Measurements from ENCODE around the gene PODXL.
"Not testable (repeated sequence)": the region's sequence is repeated elsewhere in the genome, so short reads cannot be mapped to it uniquely, and the experiment has no call there.

PODXL gene

DNA sequence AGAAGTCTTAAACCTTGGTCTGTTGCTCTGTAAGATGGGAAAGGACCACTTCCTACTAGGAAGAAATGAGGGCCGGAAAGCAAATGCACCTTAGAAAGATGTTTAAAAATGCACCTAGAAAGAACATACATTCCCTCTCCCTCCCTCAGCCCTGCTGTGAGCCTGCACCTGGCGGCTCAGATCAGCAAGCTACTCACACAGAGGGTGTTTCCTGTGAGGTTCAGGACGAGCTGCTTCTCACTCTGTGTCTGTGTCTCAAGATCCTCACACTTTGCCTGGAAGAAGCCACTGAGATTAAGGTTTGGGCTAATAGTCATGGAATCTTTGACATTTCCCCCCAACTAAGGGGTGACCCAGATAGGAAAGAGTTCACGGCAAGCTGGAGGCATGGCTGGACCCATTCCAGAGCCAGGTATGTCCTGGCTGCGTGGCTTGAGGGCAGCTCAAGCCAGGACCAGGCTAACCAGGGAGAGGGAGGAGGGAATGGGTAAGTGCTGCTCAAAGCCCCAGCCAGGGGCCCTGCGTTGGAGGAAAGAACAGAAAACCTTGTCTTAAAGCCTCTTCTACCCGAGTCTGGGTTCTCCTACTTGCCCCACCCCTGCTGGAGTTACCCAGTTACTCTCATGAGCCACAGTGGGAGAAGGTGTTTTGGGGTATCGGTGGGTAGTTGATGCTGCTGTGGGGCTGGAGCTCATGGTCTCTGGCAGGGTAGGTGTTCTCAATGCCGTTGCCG is 47.5 kb downstream of the PODXL start:
- no peak for DNase-seq

DNA sequence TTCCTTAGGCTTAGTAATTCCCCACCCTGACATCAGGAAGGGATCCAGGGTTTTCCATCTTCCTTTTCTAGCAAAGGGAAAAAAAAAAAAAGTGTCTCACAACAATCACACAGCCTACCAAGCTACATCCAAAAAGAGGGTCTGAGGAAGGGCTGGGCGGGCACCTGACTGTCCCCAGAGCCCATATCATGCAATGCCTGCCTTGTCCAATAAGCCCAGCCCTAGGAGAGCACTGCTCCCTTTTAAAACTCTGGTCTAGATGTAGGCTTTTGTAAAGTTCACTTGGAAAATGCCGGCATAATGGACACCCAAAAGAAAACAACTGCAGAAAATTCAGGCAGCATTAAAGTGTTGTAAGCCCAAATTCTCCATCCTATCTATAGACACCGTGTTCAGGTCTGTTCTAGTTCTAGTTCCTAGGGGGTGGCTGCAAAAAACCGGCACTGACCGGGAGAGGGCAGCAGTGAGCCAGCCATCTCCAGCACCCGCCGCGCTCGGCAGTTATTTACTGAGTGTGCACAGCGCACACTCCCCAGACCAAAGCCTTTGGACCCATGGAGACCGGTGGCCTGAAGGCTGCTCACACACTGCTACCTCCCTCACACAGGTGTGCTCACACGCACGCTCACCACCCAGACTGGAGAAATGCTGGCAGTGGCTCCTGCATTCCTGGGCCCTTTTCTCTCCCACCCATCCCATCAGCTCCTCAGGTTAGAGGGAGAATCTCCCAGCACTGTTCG is 48.7 kb downstream of the PODXL start:
- DNase-seq = peak; percentile 60

DNA sequence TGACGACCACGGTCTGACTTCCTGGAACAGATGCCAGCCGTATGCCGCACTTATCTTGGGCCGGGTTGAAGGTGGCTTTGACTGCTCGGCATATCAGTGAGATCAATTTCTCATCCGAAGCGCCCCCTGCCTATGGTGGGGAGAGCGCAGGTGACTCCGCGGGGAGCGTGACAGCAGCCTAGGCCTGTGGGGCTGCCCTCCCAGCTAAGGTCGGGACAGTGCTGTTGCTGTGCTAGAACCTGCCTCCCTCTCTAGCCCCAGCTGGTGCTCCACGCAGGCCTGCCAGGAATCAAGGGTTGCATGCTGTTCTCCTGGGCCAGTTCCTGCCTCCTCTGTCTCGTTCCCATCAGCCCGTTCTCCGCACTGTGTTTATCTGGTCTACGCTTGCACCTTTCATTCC is 49.8 kb downstream of the PODXL start:
- no peak for DNase-seq

DNA sequence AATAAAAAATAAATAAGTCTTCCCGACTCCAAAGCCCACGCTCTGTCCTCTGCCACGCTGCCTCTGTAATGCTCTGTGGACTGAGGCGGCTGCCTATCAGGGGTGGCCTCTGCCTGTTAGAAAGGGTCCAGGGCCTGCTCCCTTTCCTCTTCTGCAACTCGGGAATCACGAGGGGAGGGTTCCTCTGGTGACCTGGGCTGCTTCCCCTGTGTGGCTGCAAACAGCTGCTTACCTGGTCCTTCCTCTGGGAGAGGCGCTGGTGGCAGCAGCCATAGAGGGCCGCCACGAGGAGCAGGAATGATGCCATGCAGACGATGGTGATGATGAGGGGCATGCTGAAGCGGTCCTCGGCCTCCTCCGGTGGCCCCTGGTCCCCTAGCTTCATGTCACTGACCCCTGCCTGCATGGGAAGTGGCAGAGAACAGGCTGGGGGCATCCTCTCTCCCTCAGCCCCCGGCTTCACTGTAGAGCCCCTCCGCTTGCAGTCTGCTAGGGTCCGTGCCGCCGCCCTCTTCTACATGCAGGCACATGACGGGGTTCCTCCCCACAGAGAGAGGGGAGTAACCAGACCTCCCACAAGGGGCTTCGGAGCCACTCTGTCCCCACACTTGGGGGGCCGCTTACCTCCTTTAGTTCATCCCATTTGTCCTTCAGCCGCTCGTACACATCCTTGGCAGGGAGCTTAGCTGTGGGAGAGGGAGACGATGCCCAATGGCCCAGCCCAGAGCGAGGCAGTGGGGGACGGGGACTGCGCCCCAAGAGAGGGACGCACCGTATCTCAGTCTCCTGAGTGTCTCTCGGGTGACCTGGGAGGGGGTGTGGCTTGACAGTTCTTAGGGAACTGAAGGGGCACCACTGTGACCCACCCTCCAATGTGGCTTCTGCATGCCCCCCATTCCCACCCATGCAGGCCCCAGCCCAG is 50.5 kb downstream of the PODXL start:
- no peak for DNase-seq

DNA sequence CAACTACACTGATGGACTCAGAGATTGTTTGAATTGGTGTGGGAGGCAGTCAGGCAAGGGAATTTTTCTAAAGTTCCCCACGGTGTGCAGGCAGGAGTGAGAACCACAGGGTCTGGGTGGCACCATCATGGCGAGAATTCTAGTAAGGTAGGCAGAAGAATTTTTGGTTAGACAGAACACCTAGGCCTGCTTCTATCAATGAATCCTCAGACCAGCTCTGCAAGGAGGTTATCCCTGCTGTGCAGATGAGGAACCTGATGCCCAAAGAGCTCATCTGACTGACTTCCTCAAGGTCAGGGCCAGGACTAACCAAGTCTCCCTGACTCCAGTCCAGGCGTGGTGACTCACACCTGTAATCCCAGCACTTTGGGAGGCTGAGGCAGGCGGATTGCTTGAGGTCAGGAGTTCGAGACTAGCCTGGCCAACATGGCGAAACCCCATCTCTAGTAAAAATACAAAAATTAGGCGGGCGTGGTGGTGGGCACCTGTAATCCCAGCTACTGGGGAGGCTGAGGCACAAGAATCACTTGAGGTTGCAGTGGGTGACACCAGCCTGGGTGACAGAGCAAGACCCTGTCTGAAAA is 51.3 kb downstream of the PODXL start:
- not testable (repeated sequence) for DNase-seq

DNA sequence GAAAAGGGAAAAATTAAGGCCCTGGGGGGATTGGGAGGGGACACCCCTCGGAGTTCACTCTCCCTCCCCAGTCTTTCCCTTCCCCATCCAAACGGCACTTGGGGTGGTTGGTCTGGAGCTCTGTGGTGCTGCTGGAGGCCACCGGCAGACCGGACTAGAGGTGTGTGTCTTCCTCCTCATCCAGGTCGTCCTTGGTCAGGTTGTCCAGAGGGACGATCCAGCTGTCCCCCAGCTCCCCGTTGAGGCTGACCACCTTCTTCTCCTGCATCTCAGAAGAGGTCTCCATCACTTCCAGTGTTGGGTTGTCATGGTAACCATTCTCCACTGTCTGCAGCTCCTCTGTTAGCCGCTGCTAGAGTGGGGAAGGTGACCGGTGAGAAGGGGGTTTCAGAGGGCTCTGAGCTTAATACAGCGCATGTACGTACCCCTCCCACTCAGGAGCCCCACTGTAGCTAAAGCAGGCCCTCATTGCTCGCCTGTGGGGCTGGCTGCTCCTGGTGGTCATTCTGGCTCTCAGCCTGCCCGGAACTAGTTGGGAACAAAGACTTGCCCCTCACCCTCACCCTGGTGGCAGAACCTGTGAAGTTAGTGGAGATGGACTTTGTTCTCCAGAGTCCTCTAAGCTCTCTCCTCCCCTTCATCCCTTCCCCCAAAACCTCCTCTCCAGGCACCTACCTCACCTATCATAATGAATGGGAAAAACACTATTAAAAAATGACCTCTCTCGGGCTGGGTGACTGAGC is 52.1 kb downstream of the PODXL start:
- no peak for DNase-seq

DNA sequence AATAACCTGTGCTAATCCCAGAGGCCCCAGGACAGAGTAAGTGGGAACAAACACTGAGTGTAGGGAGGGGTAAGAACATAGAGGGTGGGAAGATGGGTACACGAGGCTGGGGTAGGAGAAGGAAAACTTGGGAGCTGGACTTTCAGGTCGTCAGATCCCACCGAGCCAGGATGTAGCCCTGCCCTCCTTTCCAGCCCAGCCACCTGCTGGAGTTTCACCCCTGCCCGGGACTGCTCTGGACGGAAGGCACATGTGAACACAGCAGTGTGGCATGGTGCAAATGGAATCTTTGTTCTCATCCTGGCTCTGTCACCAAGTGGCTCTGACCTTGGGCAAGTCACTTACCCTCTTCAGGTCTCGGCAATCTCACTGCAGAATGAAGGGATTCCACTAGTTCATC is 52.8 kb downstream of the PODXL start:
- DNase-seq = no peak

DNA sequence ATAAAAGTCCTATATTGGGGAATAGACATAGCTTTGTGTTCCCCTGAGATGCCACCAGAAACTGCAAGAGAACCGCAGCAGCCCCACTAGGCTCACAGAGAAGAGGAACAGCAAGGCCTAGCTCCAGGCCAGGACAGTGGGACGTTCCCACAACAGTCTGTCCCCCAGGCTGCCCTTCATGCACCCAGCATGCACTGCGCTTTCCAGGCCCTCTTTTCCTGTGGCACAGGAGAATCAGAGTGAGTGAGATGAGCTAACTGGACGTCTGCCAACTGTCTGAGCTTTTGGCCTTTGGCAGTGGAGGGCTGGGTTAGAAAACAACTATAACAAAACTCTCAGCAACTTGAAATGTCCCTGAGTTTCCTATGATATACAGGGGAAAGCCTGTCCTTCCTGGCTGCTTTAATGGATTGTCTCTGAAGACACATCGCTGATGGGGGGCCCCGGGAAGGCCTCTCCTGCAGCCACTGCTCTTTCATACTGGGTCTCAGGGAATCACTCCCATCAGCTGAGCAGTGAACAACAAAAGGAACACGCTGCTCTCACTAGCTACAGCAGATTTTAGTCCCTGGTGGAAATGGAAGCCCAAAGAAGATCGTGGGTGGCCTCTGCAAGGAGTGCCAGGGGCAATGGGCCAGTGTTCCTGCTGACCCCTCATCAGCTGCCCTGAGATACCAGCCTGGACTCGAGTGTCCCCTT is 53.5 kb downstream of the PODXL start:
- DNase-seq = peak; percentile 57

DNA sequence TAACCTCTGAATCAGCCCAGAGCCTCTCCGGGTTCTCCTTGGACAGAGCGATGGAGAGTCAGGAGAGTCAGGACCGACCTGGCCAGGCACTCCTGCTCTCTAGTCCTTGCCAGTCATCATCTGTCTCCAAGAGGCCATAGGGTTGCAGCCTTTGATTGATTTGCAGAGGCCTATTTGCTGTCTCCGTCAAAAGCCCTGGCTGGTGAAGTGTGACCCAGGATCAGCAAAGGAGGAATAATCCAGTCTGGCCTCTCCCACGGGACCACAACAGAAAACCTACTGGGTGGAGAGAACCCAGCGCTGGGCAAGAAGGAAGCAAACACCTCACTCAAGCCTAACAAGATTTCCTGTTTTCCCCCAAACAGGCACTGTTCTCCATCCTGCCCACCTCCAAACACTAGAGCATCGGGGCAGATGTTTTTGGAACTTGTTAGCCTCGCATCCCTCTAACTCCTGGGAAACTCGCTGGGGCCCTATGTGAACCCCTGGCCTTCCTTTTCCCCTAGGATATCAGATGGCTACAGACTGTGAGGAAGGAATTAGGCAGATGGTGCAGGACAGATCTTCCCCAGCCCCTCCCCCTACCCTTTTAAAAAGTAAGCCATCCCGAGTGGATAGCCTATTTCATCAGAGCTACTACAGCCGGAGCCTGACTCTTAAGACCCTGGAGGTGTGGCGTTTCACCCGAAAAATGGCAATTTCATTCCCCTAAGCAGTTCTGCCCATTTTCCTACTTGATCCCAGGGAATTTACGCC is 54.3 kb downstream of the PODXL start:
- no peak for DNase-seq

DNA sequence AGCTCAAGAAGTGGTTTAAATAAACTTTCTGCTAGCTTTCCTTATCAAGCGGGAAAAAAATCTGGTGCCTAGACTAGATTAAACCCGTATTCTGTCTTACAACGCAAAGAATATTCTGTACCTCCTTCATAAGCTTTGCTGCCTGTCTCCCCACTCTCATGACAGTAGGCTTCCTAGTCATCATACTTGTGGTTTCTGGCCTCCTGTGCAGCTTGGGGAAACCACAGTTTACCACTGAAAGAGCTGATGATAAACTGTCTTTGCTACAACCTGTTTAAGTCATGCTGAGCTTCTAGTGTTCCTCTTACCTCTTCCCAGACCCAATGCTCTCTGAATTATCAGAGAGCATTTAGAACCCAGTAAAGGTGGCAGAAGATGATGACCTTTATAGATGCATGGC is 55.0 kb downstream of the PODXL start:
- DNase-seq = peak; percentile 76

DNA sequence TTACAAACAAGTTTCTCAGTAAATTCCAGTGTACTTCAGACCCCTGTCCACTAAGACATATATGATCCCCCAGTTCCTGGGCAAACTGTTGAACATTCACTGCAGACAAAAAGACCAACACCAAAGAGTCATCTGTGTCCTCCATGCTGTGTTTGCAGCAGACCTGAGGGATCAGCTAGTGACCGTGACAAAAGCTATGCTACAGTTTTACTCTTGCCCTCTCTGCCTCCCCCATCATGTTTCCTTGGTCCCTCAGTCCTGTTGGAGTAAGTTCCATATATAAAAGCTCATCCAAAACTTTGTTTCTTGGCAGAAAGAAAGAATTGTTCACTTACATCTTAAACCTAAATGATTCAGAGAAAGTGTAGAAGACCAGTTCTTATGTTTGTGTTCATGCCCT is 56.1 kb downstream of the PODXL start:
- no peak for DNase-seq

DNA sequence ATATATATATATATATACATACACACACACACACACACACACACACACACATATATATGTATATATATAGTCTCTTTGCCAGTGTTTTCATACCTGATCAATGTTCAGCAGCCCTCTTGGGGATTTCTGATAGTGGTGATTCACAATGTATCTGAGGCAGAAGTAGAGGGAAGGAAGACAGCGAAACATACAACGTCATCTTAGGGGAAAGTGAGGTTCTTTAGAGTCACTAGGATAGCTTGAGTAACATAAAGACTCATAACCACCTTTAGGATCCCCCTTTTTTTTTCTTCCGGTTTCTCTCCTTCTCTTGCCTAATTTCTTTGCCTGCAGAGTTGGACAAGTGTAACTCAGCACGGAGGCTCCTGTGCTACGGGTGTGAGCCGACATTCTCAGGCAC is 56.6 kb downstream of the PODXL start:
- DNase-seq = no peak

DNA sequence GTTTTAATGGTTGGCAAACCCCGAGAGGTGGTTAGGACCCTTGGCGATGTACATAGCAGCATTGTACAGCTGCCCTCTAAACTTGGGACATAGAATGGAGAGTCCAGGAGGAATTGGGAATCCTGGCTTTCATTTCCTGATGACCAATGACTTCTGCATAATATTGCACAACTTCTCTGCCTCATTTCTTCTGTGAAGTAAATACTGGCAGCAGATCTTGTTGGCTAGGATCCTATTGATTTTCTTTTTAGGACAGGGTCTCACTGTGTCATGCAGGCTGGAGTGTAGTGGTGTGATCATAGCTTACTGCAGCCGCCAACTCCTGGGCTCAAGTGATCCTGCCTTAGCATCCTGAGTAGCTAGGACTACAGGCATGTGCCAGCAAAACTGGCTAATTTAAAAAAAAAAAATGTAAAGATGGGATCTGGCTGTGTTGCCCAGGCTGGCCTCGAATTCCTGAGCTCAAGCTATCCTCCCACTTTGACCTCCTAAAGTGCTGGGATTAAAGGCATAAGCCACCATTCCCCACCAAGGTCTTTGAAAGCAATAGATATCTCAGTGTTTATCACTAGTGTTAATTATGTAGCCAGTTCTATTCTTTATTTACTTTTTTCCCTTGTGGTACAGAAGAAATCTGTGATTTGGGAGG is 58.1 kb downstream of the PODXL start:
- DNase-seq = no peak

DNA sequence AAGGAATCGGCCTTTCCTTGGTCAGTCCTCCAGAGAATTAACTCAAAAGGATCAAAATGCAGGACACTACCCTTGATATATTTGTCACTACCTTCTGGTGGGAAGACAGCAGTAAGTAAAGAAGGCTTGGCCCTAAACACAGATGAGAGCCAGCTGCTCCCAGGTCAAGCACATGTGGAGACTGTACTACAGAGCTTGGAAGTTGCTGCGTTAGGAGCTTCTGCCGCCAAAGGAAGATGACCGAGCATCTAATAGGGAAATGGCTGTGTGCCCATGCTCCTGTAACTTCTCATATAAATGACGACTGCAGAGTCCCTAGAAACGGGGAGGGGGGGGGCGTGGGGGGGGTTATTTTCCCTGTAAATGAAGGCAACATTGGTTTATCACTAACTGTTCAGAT is 59.0 kb downstream of the PODXL start:
- DNase-seq = no peak

DNA sequence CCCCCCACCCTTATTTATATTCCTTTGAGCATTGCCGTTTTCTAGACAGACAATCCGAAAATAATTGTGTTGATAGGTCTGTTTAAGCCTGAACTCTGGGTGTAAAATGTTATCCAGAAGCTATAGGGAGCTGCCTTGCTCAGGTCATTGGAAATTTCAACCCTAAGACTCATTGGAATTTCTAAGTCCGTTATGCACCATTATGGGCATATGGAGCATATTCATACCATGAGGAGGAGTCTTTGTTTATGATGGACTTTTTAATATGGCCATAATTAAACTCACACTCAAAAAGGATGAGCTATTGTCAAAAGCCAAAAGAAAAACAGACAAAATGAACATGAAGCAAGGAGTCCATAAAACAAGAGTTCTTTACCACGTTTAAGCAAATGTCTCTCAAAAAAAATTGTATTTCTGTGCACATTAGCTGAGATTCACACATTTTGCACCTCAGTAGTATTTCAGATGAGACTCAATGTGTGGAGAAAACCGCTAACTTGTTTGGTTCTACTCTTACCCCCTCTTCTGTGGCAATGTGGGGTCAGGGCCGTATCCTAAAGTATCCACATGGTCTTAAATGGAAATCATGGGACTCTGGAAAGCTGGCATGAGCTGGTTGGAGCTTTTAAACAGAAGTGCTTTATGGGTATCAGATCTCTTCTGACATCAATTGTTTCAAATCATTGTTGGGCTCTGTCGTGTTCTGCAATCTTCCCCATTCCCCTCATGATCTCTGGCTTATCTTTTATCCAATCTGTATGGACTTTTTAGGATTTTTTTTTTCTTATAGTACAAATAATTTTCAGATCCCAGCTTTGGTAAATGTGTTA is 60.5 kb downstream of the PODXL start:
- no peak for DNase-seq

DNA sequence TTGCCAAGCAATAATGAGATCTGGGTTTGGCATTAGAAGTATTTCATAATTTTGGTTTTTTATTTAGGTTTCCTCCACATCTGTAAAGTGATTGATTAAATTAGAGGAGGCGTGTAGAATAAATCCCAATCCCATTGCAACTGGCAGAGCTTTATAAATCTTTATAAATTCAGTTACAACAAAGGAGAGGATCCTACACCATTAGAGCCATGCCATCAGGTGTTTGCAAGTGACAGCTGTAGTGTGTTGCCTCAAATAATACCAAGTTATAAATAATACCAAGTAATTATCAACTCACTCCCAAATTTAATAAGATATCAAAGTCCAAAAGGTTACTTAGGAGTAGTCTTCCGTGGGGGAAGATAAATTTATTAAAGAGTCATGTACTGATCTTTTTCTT is 62.2 kb downstream of the PODXL start:
- no peak for DNase-seq

DNA sequence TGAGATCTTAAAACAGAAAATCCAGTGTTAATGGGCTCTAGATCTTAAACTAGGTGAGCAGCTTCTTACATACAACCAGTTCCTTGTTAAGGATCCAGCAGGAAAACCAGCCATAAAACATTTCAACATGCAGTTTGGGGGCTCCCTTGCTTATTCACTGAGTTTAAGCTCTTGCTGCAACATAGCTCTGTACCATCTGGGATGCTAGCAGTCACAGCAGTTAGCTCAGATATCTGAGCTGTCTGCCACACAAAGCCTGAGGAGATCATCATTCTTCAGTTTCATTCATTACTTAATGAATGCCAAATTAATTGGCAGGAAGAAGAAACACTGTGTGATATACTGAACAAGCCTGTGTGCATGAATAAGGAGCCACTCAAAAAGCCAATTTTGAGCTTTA is 62.8 kb downstream of the PODXL start:
- peak; percentile 14 for DNase-seq

DNA sequence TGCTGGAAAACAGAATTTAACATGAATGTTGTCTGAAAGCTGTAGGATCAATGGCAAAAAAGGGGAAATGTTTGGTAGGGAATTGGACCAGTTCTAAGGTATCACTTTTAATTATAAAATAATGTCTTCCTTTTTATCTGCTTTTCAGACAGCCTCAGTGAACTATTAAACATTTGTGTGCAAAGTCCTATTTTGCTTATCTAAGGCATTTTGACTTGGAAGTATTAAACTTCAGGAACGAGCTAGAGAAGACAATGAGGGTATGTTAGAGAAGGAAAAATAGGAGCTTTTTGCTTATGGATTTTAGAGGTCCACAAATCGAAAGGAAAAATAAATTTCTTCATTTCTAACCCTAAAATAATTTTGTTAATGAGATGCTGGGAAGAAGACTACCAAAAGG is 63.3 kb downstream of the PODXL start:
- DNase-seq = no peak

DNA sequence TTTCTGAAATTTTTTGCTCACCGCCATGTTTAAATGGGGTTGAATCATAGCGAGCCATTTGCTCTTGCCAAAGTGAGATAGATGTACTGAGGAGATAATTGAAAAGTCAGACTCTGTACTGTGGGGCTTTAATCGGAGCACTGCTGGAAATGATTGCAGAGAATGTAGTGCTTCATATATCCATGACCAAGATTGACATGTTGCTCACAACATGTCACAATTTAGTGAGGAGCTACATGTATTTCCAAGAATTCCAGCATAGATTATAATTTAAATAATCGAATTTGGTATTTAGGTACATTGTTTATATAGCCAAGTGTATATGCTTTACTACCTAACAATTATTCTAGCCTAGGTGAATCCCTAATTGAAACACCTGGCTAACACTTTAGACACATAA is 66.5 kb downstream of the PODXL start:
- DNase-seq = no peak

DNA sequence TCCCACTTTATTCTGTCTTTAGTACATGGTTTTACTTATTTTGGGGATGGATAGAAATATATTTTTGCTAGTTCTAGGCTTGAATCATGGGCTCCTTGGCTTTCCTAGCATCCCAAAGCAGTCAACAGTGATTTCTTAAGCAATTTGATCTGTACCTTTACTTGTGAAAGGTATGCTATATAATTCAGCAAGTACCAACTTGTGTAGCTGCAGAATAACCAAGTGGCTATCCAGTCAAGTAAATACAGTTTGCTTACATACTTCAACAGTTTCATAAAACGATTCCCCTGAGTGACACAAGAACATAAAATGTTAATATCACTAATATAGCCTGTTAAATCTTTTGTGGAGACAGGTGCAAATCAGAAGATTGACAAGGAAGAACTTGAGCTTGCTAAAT is 67.2 kb downstream of the PODXL start:
- no peak for DNase-seq

All from fibroblast of skin of right biceps (primary cell).